T-helper 2 cell (primary cell): ENCODE measurements around the gene GRM6.
A peak's percentile ranks its signal among the peaks of the same experiment; 100 is the strongest.

Experiments used
- DNase-seq, 5 experiments: peaks; one replicate each; pipeline versions ENCODE4 v3.0.0 to v3.0.0-alpha.2; 2012 to 2022
- total RNA-seq, 2 donors: gene quantifications; one replicate each; lab custom pipeline; 2026; lab: John Stamatoyannopoulos, UW

GRM6 gene
- total RNA-seq: 0 to 0.07 reads per million in 2 donors

DNA sequence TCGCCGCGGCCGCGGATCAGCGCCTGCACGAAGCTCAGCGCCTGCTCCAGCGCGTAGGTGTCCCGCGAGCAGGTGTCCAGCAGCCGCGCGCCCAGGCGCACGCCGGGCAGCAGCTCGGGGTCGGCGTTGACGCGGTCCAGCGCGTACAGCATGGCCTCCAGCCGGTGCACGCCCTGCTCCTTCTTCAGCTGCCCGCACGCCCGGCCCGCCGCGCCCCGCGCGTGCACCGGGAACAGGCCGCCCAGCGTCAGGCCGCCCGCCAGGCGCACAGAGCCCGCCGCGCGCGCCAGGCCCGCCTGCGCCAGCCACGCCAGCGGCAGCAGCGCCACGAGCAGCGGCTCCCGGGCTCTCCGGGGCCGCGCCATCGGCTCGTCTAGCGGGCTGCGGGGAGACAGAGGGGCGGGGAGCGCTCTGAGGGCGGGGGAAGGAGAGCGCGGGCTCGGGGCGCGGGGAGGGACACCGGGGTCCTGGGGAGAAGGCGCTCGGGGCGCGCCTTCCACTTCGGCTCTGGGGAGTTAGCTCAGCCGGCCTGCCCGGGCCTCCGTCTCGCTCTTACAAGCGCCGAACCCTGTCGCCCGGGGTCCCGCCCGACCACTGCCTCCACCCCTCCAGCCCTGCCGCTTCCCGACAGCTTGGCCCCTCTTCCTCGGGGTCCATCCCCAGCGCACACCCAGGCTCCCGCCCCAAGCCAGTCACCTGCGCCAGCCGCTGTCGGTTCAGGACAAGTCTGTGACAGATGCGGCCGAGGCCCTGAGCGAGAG lies at the start of gene GRM6:
Gene GRM6 (minus strand): TSS at position 741 of the 761 bp plus-strand sequence. CDS start 376 bp downstream, at position 365.
- peak in 1 of 5 experiments; percentile 14 for DNase-seq

DNA sequence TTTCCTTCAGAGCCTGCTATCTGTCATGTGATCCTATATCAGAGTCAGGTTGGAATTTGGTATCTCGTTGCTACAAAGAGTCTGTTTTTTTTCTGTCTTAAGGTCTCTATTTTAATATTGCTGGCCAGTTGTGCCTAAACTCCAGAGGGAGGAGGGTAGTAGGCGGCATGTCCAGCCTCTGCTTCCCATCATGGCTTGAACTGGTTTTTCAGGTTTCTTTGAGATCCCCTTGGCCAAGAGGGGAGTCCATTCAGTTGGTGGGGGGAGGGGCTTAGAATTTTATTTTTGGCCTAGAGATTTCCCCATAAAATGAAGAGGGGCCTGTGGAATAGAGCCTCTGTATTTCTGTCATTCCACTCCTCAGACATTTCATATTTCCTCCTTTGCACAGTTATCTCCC lies 49.6 kb upstream of the GRM6 start:
- no peak for DNase-seq

DNA sequence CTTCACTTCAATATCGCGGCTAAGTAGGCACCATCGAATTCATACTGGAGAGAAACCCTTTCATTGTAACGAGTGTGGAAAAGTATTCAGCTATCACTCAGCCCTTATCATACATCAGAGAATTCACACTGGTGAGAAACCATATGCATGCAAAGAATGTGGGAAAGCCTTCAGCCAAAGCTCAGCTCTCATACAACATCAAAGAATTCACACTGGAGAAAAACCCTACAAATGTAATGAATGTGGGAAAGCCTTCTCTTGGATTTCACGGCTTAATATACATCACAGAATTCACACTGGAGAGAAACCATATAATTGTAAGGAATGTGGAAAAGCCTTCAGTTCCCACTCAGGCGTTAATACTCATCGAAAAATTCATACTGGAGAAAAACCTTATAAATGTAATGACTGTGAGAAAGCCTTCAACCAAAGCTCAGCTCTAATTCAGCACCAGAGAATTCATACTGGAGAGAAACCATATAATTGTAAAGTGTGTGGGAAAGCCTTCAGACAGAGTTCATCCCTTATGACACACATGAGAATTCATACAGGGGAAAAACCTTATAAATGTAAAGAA lies 38.0 kb upstream of the GRM6 start:
- no peak for DNase-seq

DNA sequence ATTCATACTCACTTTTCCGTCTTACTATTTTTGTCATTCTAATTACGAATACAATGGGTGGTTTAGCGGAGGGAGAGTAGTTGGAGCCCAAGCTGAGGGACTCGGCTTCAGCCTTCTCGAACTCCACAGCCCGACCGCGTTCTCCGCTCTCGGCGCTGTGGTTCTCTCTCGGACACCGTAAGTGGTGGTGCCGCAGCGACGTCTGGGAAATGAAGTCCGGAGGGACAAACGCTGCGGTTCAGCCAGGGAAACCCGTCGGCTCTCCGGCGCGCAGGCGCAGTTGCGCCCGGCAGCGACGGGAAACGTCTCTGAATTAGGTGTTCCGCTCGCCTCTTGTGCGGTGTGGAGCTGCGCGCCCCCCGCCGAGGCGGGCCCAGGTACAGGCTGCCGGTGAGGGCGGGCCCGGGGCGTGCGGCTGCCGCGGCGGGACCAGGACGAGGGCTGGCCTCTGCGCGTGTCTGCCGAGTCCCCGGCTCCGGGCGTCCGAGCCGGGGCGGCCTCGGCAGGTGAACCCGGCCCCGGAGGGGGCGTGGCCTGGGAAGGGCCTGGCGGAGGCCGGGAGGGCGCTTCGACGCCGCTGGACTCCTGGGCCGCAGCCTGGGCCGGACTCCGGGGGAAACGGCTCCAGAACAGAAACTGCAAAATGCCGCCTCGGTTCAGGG lies 28.5 kb upstream of the GRM6 start, which contains the start of gene ZNF879:
Gene ZNF879 (plus strand): TSS at position 277 of the 662 bp plus-strand sequence. CDS start 1,201 bp downstream, outside the sequence.
- DNase-seq: peak; percentile 79 to 96 (median 89)

DNA sequence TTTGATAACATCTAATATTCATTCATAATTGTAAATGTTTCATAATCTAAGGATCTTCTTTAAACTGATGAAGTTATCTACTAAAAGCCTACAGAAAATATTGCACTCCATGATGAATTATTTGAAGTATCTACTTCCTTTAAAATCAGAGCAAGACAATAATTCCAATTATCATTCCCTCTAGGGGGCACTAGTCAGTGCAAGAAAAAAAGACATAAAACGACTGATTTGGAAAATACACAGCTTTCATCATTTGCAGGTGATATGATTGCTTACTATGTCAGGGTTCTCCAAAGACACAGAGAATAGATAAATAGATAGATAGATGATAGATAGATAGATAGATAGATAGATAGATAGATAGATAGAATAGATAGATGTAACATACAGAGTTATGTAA lies 13.5 kb upstream of the GRM6 start:
- DNase-seq: no peak

DNA sequence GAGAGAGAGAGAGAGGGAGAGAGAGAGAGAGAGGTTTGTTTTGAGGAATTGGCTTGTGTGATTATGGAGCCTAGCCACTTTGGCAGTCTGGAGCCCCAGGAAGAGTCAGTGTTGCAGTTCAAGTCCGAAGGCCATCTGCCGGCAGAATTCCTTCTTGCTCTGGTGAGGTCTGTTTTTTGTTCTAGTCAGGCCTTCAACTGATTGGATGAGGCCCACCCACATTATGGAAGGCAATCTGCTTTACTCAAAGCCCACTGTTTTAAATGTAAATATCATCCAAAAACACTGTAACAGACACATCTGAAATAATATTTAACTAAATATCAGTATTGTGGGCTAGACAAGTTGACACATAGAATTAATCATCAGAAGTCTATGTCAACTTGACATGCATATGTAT lies 11.4 kb upstream of the GRM6 start:
- DNase-seq: no peak

DNA sequence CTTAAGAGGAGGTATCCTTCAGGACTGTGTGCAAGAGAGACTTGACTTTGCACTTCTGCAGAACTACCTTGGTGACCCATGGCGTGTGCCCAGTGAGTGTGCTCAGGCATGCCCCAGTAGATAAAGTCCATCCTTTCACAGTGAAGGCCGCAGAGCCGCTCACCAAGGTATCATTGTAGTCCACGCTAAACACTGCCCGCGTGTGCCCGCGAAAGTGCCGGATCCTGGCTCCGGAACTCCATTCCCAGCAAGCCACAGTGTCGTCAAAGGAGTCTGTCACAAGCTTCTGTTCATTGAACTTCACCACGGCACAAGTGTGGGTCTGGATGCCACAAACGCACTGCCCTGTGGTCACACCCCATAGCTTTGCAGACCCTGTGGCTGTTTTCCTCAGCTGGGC lies 3.3 kb upstream of the GRM6 start:
- DNase-seq: no peak

DNA sequence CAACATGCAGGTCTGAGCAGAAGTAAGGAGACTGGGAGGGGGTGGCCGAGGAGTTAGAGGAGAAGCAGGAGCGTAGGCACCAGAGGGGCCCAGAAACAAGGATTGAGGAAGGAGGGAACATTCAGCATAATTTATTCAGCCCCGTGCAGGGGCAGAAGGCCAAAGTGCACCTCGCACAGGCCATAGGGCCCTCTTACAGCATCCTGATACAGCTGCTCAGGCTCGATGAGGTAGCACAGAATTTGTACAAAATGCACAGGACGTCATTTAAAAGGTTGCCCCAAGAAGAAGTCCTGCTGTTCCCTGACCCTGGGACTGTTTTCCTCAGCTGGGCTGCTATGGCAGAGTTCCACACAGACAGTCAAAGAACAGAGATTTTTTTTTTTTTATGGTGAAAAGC lies 2.1 kb upstream of the GRM6 start:
- no peak for DNase-seq

DNA sequence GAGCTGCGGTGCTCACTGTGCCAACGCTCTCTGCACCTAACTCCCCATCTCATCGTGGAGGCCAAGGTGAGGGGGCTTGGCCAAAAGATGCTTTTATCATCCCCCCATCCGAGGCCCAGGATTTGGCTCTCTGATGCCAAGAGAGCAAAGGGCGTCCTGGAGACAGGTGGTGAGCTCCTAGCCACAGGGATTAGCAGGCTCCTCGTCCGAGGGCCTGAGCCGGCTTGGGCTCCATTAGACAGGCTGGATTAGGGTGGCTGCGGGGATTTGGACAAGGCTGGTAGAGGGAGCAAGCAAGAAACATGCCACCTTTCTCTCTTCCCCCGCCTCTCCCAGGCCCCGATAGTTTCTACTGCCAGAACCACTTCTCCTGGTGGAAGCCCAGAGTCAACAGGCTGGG lies 1.0 kb upstream of the GRM6 start:
- no peak for DNase-seq

DNA sequence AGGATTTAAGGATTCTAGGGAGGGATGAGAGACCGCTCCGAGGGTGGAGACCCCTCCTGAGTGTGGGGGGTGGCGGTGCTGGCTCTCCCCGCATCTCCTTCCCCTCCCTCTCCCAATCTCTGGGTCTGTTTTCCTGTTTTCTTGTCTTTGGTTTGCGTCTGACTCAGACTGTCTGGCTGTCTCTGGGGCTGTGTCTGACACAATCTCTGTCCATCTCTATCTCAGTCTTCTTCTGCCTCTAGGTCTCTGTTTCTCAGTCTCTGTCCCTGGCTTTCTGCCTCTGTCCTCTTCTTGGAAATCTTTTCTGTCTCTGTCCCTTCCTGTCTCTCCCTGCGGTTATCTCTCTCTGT lies 196 bp upstream of the GRM6 start:
- no peak for DNase-seq

DNA sequence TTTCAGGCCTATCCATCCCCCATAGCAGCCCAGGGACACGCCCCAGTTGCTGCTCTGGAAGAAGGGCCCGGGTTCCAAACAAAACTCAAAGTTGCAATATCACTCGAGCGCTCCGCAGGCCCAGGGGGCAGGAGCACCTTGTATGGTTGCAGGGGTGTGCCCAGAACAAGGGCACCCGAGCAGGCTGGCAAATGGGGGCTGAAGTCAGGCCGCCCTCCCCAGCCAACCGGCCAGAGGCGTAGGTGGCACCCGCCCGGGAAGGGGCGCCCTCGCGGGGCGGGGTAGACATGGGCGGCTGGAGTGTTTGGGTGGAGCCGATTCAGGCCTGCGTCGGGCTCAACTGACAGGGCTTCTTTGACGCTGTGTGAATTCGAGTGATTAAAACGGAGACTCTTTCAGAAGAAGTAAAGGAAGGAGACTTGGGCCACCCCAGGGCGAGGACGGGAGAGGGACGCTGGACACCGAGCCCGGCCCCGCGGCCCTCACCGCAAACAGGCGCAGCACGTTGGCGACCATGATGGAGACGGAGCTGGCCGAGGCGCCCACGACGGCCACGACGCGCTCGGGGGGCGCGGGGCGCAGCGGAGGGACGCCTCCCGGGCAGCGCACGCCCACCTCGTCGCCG lies 1.1 kb downstream of the GRM6 start:
- no peak for DNase-seq

DNA sequence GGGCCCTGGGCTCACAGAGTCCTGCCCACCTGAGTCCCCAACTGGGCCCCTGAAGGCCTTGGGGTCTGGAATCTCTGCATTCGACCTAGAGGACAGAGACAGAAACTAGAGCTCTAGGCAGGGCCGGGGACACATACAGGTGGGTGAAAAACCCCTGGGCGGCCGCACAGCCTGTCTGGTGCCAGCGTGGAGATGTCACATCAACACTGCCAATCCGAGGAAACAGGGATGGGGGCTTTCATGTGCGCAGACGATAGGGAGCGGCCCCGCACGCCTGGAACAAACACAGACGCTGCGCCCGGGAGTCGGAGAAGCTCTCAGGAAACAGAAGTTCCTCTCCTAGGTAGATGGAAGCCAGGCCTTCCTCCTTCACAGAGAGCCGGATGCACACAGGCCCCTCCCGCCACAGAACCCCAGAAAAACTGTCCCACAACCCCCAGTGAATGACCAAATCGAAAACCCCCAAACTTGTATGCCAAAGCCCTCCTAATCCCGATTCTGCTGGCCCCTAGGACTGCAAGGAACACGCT lies 1.8 kb downstream of the GRM6 start:
- no peak for DNase-seq

DNA sequence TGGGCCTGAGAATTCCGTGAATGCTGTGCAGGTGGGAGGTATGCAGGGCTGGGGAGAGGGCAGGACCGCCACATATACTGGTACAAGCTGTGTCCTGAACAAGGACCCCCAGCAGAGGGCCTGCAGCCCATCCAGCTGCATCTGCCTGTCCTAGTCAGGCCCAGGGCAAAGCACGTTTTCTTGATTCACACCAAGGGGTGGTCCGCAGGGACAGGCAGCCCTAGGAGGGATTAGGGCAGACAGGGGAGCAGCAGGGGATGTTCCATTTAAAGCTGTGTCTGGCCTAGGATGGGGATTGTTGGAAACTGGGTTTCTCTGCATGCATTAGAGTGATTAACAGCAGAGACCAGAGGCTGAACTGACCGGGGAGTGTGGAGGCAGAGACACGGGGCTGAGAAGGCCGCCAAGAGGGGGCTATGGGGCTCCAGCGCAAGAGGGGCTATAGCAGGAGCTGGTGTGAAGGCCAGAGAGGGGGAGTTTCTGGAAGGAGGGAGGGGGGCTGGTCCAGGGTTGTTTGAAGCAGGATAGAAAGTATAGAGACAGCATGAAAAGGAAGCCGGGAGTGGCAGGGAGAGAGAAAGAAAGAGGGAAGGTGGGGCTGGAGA lies 2.7 kb downstream of the GRM6 start:
- no peak for DNase-seq

DNA sequence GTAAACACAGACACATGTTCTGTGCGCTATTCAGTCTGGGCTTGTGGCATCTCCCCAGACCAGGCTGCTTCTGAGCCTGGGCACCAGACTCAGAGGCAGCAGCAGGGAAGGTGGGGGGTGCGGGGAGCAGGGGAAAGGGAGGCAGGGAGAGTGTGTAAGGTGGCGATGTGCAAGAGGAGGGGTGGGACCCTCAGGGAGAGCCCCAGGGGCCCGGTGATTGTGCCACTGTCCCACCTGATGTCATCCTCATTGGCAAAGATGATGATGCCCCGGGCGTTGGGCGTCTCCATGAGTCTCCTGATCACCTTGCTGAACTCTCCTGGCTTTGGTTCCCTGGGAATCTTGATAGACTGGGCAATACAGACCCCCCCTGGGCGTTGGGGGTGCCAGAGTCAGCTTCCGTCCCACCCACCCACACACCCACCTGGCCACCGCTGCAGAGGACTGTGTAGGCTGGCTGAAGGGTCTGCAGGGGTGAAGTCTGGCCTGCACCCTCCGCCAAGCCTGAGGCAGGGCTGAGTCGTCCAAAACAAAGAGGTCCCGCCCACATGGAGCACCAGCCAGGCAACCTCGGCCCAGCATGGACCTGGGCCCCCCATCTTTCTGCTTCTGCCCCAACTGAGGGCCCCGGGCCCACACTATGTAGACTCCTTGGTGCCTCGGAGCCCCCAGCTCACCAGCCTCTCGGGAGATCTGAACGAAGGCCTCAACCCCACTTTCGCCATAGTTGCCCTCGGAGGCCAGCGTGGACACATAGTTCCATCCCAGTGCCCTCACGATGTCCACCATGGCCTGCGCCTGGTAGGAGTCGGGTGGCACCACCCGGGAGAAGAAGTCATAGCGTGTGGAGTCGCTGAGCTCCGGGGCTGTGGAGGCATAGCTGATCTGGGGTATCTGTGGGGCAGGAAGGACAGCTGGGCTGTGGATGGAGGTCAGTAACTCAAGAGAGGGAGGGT lies 3.7 kb downstream of the GRM6 start:
- no peak for DNase-seq

DNA sequence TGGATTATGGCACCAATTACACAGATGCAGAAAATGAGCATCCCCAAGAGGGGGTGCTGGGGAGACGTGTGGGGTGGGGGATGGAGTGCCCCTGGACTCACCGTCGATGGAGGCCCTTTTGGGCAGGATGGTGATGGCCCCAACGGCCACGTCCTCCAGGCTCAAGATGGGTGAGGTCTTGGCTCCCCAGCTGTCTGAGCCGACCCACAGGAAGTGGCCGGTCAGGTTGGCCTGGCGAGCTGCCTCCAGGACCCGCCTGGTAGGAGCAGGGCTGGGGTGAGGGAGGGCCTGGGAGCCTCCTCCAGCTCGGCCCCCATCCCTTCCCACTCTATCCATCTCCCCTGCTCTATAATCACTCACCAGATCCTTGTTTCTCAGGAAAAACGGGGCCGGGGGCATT lies 4.6 kb downstream of the GRM6 start:
- DNase-seq: no peak

DNA sequence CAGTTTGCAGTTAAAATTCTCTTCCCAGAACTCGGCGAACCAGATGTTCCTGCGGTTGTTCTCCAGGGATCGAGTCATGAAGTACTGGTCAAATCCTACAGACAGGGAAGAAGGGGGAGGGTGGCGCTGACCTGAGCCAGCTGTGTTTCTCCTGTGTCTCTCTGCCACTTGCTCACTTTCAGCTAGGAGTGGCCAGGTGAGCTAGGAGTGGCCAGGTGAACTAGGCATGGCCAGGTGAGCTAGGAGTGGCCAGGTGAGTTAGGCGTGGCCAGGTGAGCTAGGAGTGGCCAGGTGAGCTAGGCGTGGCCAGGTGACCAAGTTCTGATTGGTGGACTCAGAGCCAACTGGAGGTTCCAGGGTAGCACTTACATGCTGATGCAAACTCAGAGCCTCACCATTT lies 5.8 kb downstream of the GRM6 start:
- no peak for DNase-seq

DNA sequence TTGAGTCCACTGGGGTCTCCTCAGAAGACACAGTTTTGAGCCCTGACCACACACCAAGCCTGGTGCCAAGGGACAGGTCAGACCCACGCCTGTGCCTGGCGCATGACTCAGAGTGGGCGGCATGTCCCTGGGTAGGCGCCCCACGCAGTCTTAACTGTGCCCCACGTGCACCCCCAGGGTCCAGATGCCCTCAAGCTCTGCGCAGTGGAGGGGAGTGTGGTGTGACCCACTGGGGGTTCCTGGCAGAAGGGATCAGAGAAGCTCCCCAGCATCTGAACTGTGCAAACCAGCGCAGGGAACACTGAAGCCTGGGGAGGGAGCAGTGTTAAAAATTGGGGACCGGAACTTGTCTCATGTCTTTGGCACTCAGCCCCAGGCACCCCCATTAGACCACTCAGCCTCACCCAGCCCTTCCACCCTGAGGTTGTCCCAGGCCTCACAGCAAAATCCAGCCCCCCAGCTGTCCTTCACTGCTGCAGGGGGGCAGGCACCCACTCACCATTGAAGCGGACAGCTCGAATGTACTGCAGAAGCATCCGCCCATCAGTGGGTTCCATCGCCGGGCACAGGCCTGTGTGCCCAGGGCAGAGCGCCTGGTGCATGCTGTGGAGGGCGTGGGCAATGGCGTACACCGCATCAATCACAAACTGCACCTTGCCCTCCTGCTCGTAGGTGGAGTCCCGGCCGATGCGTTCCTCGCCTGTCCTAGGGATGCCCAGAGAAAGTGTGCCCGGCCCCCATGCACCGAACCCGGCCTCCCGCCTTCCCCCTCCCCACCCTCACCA lies 6.5 kb downstream of the GRM6 start:
- no peak for DNase-seq

DNA sequence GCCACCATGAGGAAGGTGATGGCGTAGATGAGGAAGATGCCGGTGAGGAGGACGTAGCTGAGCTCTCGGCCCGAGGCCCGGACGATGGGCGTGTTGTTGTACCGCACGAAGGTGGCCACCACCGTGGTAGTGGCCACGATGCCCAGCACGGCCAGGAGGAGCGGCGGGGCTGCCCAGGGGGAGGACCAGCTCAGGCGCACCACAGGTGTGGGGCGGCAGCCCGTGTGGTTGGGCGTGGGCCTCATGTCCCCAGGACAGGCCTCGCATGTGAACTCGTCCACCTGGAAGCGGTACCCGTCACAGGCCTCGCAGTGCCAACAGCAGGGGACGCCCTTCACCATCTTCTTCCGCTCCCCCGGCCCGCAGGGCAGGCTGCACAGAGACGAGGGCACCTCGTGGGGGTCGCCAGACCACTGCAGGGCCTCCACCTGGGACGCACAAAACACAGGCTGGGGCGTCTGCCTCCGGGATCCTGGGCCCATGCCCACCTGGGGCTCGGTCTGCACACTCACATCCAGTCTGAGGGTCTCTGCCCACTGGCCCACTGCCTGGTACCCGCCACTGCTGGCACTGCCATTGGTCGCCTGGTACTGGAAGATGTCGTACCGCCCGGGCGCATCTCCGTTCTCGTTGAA lies 8.7 kb downstream of the GRM6 start:
- DNase-seq: no peak

DNA sequence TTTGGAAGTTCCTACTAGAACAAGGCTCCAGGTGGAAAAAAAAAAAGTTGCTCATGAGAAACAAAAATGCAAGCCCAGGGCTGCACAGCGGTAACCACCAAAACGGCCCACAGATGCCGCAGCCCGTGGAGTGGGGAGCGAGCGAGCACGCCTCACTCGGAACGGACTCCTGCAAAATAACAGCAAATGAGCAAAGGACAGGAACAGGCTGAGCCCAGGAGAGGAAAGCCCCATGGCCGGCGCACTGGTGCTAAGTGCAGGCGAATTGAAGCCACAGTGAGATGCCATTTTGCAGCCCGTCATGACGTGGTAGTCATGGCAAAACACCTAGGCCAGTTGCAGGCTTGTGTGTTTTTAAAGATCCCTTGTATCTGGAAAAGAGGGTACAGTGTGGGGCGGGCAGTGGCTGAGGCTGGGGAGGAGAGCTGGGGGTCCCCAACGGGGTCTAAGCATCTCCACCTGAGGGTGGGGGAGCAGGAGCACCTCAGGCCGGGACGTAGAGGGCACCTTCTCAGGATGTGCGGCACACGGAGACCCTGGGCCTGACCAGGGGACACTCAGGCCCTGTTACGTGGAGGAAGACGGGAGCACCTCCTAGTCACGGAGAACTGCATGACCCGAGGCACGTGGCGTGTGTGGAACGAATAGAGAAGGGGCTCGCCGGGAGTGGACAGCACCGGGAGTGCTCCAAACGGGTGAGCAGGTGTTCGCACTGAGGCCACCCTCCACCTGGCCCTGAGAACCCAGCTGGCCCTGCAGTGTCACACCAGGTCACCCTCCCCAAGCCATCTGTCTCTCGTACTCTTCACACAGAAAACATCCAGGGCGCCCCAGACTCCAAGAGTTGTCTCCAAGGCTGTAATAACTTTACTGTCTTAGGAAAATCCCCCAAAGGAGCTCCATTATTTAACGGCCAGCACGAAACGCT lies 10.7 kb downstream of the GRM6 start:
- no peak for DNase-seq
